B cell (primary cell): ENCODE measurements around the gene CACNG8.

Experiments
- CTCF ChIP-seq: fragments of 200-600 bp; IDR thresholded peaks from one replicate; pipeline ENCODE4 v1.8.0; 2022; ENCODE audit warnings: antibody characterized with exemption, mild to moderate bottlenecking
- EZH2 ChIP-seq: IDR thresholded peaks from 2 replicates; pipeline ENCODE4 v1.6.1; 2012; ENCODE audit warnings: borderline replicate concordance, low read depth, mild to moderate bottlenecking, moderate library complexity, low read length; ENCODE audit not compliant: insufficient read depth, poor library complexity, severe bottlenecking

DNA sequence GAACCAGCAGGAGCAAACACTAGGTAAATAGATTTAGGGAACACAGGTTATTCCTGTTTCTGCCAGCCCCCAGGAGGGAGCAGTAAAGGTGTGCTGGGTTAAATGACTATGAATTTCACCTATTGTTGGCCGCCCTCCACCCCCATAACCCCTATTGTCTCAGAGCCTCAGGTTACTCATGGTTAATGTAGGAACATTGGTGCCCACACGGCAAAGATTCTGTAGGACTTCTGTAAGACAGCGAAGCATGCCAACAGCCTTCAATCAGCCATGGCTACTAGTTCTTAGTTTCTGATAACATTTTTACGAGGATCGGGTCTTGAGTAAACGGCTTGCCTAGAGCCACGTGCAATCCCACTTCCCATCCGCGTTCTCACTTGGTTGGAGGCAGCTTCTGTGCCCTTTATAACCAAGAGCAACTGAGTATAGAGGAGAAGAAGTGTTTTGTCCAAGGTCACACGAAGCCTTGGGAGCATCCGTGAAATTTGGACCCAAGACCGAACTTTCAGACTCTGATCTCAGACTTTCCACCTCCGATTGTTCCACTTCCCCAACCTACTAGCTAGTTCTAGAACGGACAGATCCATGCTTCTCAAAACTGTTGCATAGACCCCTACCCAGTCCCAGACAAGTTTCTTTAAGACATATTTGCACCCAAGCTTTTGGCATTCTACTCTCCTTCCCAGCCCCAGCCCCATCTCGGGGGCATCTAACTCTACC is 5.1 kb upstream of the CACNG8 start:
- TF ChIP-seq CTCF (no peak), EZH2 (no peak)
